IPS DF 6.9 (cell line): ENCODE data around the gene FZR1.

Source experiments
- DNase-seq: peaks from one replicate; pipeline ENCODE4 v3.0.0-alpha.2; 2013; ENCODE audit warnings: low read depth, low spot score
- H3K27ac ChIP-seq: one replicate; pipeline ENCODE4 v1.5.1; 2013; ENCODE audit warnings: low read length, control low read depth
- H3K27me3 ChIP-seq: 2 replicates; pipeline ENCODE4 v1.6.1; 2013; ENCODE audit warnings: mild to moderate bottlenecking, low read length; ENCODE audit not compliant: control insufficient read depth, insufficient read depth
- H3K36me3 ChIP-seq: 2 replicates; pipeline ENCODE4 v1.6.1; 2013; ENCODE audit warnings: low read length; ENCODE audit not compliant: control insufficient read depth, insufficient read depth
- H3K4me1 ChIP-seq: 2 replicates; pipeline ENCODE4 v1.6.1; 2013; ENCODE audit warnings: low read length; ENCODE audit not compliant: control insufficient read depth, insufficient read depth
- H3K4me3 ChIP-seq: 2 replicates; pipeline ENCODE4 v1.5.1; 2013; ENCODE audit warnings: mild to moderate bottlenecking, low read length
- H3K9me3 ChIP-seq: 2 replicates; pipeline ENCODE4 v1.6.1; 2013; ENCODE audit warnings: low read length, inconsistent platforms; ENCODE audit not compliant: control insufficient read depth, insufficient read depth
- WGBS: extraction: QIAGEN DNeasy Blood & Tissue Kit; methylation state at CpG from one replicate; pipeline ENCODE4 v1.1.7; 2013; ENCODE audit warnings: mixed read lengths, missing lambda C conversion rate; ENCODE audit not compliant: insufficient read length, insufficient coverage; 5-methylcytosine and 5-hydroxymethylcytosine counted together

FZR1 gene

GRCh38 chr19:3585301-3586126, 79.4 kb downstream of the FZR1 start, which contains the start of gene GIPC3:
Gene GIPC3 (plus strand): TSS chr19:3585478. CDS start chr19:3585598, 120 bp downstream.
- peak within 1 kb of the TSS; percentile 21; the same call in 1 of the 2 replicates for H3K4me3 ChIP-seq
- WGBS = no CpG with 5 or more reads among the region's 84 CpGs
- DNase-seq = no peak

GRCh38 chr19:3586127-3586626, 80.1 kb downstream of the FZR1 start:
- H3K4me3 ChIP-seq = peak overlapping the region; percentile 21; the same call in 1 of the 2 replicates
- no peak for DNase-seq
- no CpG with 5 or more reads among the region's 16 CpGs for WGBS

More at GRCh38 chr19:3585301-3586126, 79.4 kb downstream of the FZR1 start, which contains the start of gene GIPC3:
- peaks cover 4% of the 10 kb centered on the region; the same call in 1 of the 2 replicates for H3K27me3 ChIP-seq
- H3K9me3 ChIP-seq = no peaks in the 10 kb centered on the region
- H3K4me1 ChIP-seq = no peaks in the 10 kb centered on the region
- no peak within 1 kb of the TSS for H3K27ac ChIP-seq
- H3K36me3 ChIP-seq = no peaks in the 10 kb centered on the region; the same call in 1 of the 2 replicates

DNA sequence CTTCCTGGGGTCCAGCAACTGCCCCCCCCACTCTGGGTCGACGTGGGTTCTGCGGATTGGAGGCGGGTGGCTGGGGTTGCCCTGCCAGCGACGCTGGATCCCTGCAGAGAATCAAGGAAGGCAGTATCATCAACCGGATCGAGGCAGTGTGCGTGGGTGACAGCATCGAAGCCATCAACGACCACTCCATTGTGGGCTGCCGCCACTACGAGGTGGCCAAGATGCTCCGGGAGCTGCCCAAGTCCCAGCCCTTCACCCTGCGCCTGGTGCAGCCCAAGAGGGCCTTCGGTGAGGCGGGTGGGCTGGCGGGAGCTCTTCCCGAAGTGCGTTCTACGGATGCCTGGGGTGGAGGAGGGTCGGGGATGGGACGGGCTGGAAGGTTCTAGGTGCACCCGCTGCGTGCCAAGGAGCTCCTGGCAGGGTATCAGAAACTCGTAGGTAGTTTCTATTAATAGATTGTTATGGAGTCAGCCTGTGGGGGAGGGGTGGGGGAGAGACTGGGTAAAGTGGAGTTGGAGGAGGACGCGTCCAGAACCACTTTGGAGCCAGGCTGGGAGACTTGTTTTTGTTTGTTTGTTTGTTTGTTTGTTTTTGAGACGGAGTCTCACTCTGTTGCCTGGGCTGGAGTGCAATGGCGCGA, 80.7 kb downstream of the FZR1 start:
- no peaks in the 10 kb centered on the region; the same call in 1 of the 2 replicates for H3K36me3 ChIP-seq
- no peak overlapping the region for H3K4me3 ChIP-seq
- DNase-seq = no peak
- no peaks in the 10 kb centered on the region for H3K4me1 ChIP-seq
- H3K27me3 ChIP-seq = peaks cover 4% of the 10 kb centered on the region; the same call in 1 of the 2 replicates
- H3K9me3 ChIP-seq = no peaks in the 10 kb centered on the region; the same call in none of the 2 replicates
- no CpG with 5 or more reads among the region's 31 CpGs for WGBS
- H3K27ac ChIP-seq = no peak overlapping the region

More at GRCh38 chr19:3586127-3586626, 80.1 kb downstream of the FZR1 start:
- Histone ChIP-seq H3K4me1 (no peaks in the 10 kb centered on the region), H3K27me3 (peaks cover 4% of the 10 kb centered on the region; the same call in 1 of the 2 replicates), H3K27ac (no peak overlapping the region), H3K9me3 (no peaks in the 10 kb centered on the region; the same call in 1 of the 2 replicates), H3K36me3 (no peaks in the 10 kb centered on the region; the same call in 1 of the 2 replicates)
